ENCODE data around the gene RNF180.
"Not testable (repeated sequence)": the region's sequence is repeated elsewhere in the genome, so short reads cannot be mapped to it uniquely, and the experiment has no call there.

The RNF180 gene

DNA sequence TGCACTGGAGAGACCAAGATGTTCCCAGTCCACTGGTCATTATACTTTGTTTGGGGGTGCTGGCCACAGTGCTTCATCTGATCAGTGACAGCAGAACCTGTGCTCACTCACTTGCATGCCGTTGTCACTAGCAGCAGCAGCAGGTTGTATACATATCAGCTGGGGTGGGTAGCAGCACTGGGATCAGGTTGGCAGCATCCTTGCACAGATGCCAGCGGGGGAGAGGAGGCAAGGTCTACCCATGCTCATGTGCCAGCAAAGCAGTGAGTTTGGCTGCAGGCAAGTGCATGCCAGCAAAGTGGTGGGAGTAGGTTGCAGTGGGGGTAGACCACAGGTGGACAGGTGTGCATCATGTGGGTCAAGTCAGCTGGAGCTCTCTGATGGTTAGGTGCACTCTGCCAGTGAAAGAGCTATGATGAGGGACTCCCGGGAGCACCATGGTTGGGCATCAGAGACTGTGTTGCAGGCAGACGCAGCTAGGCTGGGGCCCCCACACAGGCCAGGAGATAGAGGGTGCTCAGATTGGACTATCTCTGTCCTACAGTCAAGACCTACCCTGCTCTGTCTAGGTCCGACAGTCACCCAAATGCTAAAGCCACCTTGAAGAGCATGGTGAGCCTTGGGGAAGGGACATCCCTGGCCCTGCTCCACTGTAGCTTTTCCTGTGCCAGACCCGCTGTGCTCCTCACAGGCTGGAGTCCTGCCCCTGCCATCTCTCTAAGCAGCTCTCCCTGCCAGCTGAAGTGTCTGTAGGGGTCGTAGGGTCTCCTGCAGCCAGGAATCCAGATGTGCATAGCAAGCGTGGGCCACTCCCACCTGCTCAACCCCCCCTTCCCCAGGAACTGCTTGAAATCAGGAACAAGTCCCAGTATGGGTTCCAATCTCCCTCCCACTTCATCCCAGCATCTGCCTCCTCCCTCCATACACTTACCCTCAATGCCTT, 119.8 kb downstream of the RNF180 start:
- no peak for DNase-seq

DNA sequence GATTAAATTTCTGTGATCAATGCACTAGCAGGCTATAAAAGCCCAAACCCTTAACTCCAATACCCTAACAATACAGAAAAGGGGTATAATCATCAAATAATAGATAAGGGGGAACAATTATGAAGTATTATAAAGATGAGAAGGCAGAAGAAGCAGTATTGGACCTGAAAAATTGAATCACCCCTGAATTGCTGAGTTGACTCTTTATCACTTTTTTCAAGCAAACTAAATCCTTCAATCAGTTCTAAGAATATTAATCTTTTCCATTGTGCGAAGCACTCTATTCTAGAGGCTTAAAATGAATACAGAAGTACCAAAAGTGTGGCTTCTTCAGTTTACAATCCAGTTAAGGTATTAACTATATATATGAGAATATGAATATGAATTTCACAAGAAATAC, 120.7 kb downstream of the RNF180 start:
- no peak for DNase-seq

DNA sequence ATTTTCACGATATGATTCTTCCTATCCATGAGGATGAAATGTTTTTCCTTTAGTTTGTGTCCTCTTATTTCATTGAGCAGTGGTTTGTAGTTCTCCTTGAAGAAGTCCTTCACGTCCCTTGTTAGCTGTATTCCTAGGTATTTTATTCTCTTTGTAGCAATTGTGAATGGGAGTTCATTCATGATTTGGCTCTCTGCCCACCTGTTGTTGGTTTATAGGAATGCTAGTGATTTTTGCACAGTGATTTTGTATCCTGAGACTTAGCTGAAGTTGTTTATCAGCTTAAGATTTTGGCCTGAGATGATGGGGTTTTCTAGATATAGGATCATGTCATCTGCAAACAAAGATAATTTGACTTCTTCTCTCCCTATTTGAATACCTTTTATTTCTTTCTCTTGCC, 122.9 kb downstream of the RNF180 start:
- DNase-seq, result not testable (repeated sequence)

DNA sequence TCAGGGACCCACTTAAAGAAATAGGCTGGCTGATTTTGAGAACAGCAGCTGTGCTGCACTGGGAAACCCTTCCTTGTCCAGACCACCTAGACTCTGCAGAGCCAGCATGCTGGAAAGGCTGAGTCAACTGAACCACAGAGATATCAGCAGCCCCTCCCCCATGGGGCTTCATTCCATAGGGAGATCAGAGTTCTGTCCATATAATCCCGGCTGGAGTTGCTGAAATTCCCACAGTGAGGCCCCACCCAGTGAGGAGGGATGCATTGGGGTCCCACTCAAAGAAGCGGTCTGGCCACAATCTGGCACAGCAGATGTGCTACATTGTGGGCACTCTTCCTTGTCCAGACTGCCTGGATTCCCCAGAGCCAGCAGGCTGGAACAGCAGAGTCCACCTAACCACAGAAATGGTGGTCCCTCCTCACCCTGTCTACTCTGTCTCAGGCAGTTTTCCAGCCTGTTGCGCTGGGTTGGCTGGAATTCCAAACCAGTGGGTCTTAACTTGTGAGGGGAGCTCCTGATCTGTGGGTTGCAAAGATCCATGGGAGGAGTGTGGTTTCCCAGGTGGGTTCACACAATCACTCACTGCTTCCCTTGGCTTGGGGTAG, 127.1 kb downstream of the RNF180 start:
- no peak for DNase-seq

GRCh38 chr5:64295101-64295500, 129.5 kb downstream of the RNF180 start:
- no peak for DNase-seq

GRCh38 chr5:64298586-64298985, 132.9 kb downstream of the RNF180 start:
- no peak for DNase-seq

DNA sequence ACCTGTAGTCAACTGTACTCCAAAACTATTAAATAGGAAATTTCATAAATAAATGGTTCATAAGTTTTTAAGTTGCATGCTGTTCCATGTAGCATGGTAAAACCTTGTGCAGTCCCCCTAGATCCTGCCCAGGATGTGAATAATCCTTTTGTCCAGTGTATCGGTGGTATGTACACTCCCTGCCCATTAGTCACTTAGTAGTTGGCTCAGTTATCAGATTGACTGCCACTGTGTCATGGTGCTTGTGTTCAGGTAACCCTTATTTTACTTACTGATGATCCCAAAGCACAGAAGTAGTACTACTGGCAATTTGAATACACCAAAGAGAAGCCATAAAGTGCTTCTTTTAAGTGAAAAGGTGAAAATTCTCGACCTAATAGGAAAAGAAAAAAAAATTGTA, 134.2 kb downstream of the RNF180 start:
- no peak for DNase-seq

GRCh38 chr5:64301566-64301965, 135.9 kb downstream of the RNF180 start:
- no peak for DNase-seq

- DNase-seq, result no peak
These were observed 142.5 kb downstream of the RNF180 start for GRCh38 chr5:64308135-64308534.

- DNase-seq, result no peak
These were observed 146.8 kb downstream of the RNF180 start for GRCh38 chr5:64312491-64312890.

- DNase-seq, result no peak
These were observed 150.1 kb downstream of the RNF180 start for GRCh38 chr5:64315778-64316177.

DNA sequence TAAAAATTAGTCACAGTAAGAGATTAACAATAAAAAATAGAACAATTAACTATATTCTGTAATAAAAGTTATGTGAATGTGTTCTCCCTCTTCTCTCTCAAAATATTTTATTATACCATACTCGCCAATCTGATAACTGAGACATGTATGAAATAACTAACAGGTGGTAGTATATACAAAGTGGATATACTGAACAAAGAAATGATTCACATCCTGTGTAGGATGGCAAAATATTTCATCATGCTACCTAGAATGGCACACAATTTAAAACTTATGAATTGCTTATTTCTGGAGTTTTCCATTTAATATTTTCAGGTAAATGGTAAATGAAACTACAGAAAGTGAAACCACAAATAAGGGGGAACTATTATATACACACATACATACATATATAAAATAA, 152.5 kb downstream of the RNF180 start:
- no peak for DNase-seq

DNA sequence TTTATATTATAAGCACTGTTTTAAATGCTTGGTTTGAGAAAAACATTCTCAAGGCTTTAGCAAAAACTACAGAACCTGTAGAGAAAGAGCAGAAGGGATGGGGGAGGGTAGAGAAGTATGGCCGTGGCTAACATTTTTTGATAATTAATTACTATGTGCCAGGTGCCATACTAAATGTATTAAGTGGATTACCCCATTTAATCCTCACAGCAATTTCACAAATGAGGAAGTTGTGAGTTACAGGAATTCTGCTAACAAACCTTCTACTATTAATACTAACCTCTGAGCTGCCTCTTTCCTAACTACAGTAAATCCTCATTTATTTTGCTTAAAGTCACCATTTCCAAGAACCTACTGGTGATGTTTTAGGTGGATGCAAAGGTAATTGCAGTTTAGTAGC, 157.9 kb downstream of the RNF180 start:
- no peak for DNase-seq

- no peak for DNase-seq
These were observed 165.1 kb downstream of the RNF180 start for GRCh38 chr5:64330728-64331231.

DNA sequence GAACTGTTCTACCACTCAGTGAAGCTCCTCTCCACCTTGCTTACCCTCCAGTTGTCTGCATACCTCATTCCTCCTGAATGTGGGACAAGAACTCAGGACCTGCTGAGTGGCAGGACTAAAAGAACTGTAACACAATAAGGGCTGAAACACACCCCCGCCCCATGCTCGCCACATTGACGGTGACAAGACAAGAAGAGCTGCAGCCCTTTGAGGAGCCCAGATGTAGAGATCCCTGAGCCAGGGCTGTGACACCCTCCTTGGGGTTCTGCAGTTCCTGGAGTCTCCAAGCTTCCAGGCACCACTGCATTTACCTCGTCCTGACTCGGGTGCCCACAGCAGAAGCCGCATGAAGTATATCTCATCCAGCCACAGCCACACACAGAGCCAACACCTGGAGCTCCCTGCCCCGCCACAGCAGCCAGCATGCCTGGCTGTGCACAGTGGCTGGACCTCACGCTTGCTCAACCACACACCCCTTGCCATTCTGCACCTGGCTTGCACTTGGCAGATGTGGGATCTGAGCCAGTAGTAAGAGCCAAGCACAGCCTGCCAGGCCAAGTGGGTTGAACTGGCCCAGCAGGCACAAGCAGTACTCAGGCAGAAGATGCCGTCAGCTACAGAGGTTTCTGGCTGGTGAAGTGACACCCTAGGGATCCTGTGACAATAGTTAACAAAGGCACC, 166.1 kb downstream of the RNF180 start:
- no peak for DNase-seq

DNA sequence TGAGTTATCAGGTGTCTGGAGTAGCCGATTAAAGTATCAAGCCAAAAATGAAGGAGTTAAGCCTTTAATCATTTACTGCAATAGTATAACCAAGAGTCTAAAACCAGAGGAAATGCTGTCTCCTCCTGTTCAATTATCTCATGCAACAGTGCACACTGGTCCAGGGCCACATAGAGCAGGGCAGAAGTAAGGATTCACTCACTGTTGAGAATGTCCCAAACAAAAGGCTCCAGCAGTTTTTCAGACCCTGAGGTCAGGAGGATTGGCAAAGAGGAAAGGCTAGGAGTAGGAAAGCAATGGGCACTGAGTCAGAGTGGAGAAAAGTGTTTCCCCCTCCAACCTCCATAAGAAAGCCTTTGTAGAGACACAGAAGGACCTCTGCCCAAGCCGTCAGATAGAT, 168.2 kb downstream of the RNF180 start:
- no peak for DNase-seq

DNA sequence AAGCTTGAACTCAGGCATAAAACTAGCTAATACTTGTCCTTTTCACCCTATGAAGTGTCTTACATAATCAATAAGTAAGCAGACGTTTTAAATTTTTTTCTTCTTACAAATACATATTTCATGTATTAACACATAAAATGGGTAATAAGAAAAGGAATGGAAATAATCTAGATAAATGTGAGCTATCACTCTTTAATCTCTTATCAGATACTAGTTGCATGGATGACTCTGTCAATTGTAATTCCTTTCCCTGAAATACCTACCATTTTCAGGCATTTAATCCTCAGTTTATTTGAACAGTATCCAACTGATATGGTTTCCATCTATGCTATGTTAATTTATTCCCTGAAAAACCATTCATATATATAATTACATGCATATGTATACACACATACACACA, 174.1 kb downstream of the RNF180 start:
- DNase-seq, result no peak

DNA sequence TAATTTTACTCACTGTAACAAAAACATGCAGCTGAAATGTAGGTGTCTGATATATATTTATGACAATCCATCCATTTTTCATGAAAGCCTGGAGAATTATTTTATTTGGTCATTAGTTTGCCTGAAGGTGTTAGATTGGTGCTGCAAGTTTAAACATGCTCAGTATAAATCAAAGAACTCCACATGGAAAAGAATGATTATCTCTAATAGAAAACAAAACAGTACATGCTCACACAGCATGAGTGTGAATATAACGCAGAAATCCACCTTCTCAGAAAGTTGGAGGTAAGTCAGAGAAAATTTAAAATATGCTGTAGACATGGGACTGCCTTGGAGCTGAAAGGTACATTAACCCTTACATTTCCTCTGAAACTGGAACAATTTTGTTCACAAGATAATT, 174.7 kb downstream of the RNF180 start:
- DNase-seq, result no peak

DNA sequence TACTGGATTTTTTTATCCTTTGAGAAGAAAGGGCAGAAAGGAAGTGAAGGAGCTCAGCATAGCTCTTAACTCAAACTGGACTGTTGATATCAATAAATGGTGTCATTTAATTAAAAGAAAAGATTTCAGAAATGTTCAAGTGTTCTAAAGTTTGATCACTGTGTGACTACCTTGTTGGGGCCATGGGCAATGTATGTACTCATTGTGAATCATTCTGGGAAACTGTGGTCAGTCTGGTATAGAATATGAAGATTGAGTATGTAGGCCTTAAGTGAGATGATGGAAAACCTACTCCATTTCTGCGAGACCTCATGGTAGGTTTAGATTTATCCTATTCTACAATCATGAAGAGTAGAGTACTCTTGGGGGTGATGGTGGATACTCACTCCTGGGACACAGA, 175.7 kb downstream of the RNF180 start:
- no peak for DNase-seq

GRCh38 chr5:64344501-64344900, 178.9 kb downstream of the RNF180 start:
- no peak for DNase-seq

DNA sequence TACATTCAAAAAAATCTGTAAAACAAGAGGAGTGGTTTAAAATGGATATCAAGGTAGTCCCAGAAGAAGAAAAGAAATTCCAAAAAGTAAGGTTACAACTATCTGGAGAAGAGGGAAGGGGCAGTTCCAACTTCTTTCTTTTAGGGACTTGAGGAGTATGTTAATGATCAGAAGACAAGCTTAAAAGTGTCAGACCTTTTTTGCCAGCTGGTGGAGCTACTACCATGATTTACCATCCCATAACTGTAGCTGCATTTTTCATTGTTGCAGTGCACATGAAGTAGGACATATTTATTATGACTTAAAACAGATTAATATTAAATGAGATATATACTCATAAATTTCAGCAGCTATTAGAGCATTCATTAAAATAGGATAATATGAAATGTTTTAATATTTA, 181.7 kb downstream of the RNF180 start:
- DNase-seq, result no peak

DNA sequence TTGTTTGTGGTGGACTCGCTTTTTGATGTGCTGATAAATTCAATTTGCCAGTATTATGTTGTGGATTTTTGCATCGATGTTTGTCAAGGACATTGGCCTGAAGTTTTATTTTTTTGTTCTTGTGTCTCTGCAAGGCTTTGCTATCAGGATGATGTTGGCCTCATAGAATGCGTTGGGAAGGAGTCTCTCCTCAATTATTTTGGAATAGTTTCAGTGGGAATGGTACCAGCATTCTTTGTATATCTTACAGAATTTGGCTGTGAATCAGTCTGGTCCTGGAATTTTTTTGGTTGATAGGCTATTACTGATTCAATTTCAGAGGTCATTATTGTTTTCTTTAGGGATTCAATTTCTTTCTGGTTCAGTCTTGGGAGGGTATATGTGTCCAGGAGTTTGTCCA, 198.8 kb downstream of the RNF180 start:
- no peak for DNase-seq

- DNase-seq, result peak; percentile 19
These were observed 219.1 kb downstream of the RNF180 start for GRCh38 chr5:64384765-64385164.

DNA sequence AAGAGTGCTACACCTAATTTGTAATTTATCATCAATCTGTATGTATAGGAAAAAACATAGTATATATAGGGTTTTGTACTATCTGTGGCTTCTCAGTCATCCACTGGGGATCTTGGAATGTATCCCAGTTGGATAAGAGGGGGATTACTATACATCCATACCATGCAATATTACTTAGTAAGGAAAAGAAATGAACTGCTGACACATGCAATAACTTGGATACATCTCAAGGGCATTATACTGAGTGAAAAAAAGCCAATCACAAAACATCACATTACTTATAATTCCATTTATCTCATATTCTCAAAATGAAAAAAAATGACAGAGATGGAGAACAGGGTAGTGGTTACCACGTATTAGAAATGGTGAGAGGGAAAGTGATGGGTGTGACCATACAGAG, 231.9 kb downstream of the RNF180 start:
- no peak for DNase-seq
